ENCODE results near the gene HERC2. TPM values are rescaled to one million over a fixed set of nuclear protein-coding genes. Genes with fewer than 3 reads are reported as not detected.

HERC2 gene
- total RNA-seq, 1 experiment from 2014 or later: 69.7 TPM

GRCh38 chr15:28286031-28286430, 35.9 kb downstream of the HERC2 start:
- CTCF ChIA-PET: no interaction called here
- no peak for TF ChIP-seq SIN3A (IDR thresholded peaks at IDR 0.05; ENCODE audit: borderline replicate concordance, insufficient read depth, low read depth, low read length)
- no peak for TF ChIP-seq POLR2AphosphoS5 (IDR thresholded peaks at IDR 0.05; ENCODE audit: low read depth, low read length)
- TF ChIP-seq TCF7L2 (IDR thresholded peaks at IDR 0.05; ENCODE audit: low read depth, low read length): no peak
- TF ChIP-seq CTCF (IDR thresholded peaks at IDR 0.05): no peak
- no peak for TF ChIP-seq REST (IDR thresholded peaks at IDR 0.05; ENCODE audit: insufficient read depth in 1 of 2, low read depth in 2 of 2, low read length in 1 of 2)
- H3K9me3 ChIP-seq (ENCODE audit: control insufficient read depth, insufficient read depth, low read depth, low read length): no peaks in the 10 kb centered on the region
- DNase-seq (ENCODE audit: low read depth, low spot score) (no peak), ATAC-seq (no peak)
- no peaks in the 10 kb centered on the region; the same call in 1 of the 2 replicates for H3K36me3 ChIP-seq (ENCODE audit: control insufficient read depth, insufficient read depth, low read length)
- intact Hi-C loops (cut with micrococcal nuclease; ENCODE audit: unreplicated experiment) (no loop called here), in situ Hi-C loops (cut with HindIII; ENCODE audit: low pct_unique_long_range_greater_than_20kb, low sequenced_read_pairs) (no loop called here)
- no peak overlapping the region for H3K4me3 ChIP-seq (ENCODE audit: low read depth in 2 of 2, low read length in 2 of 2)
- POLR2A ChIA-PET: no interaction called here
- no TSS peak for BruUV-seq (replicated peaks)
- H3K4me1 ChIP-seq (ENCODE audit: control insufficient read depth, insufficient read depth, low read length): no peaks in the 10 kb centered on the region
- no peak overlapping the region for H3K27ac ChIP-seq (ENCODE audit: low read length)
- no peaks in the 10 kb centered on the region for H3K27me3 ChIP-seq (ENCODE audit: control insufficient read depth, insufficient read depth, low read length)

- H3K9me3 ChIP-seq (ENCODE audit: control insufficient read depth, insufficient read depth, low read depth, low read length): no peaks in the 10 kb centered on the region
- in situ Hi-C loops (cut with HindIII; ENCODE audit: low pct_unique_long_range_greater_than_20kb, low sequenced_read_pairs) (no loop called here), intact Hi-C loops (cut with micrococcal nuclease; ENCODE audit: unreplicated experiment) (no loop called here)
- ChIA-PET POLR2A (no interaction called here), CTCF (no interaction called here)
- no peak for DNase-seq (ENCODE audit: low read depth, low spot score)
- H3K4me3 ChIP-seq (ENCODE audit: low read depth in 2 of 2, low read length in 2 of 2): no peak overlapping the region
- TF ChIP-seq TCF7L2 (IDR thresholded peaks at IDR 0.05; ENCODE audit: low read depth, low read length): no peak
- TF ChIP-seq CTCF (IDR thresholded peaks at IDR 0.05): no peak
- TF ChIP-seq POLR2AphosphoS5 (IDR thresholded peaks at IDR 0.05; ENCODE audit: low read depth, low read length): no peak
- no peak for TF ChIP-seq REST (IDR thresholded peaks at IDR 0.05; ENCODE audit: insufficient read depth in 1 of 2, low read depth in 2 of 2, low read length in 1 of 2)
- no peak for TF ChIP-seq SIN3A (IDR thresholded peaks at IDR 0.05; ENCODE audit: borderline replicate concordance, insufficient read depth, low read depth, low read length)
- no peaks in the 10 kb centered on the region for H3K27me3 ChIP-seq (ENCODE audit: control insufficient read depth, insufficient read depth, low read length)
- H3K36me3 ChIP-seq (ENCODE audit: control insufficient read depth, insufficient read depth, low read length): no peaks in the 10 kb centered on the region
- BruUV-seq (replicated peaks): no TSS peak
- H3K4me1 ChIP-seq (ENCODE audit: control insufficient read depth, insufficient read depth, low read length): no peaks in the 10 kb centered on the region
- ATAC-seq: no peak
- H3K27ac ChIP-seq (ENCODE audit: low read length): no peak overlapping the region
These were observed 40.1 kb downstream of the HERC2 start for GRCh38 chr15:28281876-28282275.
